NB4 (cell line): Measurements from ENCODE around the gene RRP1.

Experiments
- TF ChIP-seq, protein P1 (sequence below): IDR thresholded peaks from 2 replicates; pipeline ENCODE4 v1.6.1; 2011; ENCODE audit warnings: low read depth, low read length
- TF ChIP-seq, protein P2 (sequence below): IDR thresholded peaks from one replicate; pipeline ENCODE4 v1.5.1; 2012; ENCODE audit warnings: low read depth, low read length

- TF ChIP-seq, protein P1, sequence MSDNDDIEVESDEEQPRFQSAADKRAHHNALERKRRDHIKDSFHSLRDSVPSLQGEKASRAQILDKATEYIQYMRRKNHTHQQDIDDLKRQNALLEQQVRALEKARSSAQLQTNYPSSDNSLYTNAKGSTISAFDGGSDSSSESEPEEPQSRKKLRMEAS = no peak
- TF ChIP-seq, protein P2, sequence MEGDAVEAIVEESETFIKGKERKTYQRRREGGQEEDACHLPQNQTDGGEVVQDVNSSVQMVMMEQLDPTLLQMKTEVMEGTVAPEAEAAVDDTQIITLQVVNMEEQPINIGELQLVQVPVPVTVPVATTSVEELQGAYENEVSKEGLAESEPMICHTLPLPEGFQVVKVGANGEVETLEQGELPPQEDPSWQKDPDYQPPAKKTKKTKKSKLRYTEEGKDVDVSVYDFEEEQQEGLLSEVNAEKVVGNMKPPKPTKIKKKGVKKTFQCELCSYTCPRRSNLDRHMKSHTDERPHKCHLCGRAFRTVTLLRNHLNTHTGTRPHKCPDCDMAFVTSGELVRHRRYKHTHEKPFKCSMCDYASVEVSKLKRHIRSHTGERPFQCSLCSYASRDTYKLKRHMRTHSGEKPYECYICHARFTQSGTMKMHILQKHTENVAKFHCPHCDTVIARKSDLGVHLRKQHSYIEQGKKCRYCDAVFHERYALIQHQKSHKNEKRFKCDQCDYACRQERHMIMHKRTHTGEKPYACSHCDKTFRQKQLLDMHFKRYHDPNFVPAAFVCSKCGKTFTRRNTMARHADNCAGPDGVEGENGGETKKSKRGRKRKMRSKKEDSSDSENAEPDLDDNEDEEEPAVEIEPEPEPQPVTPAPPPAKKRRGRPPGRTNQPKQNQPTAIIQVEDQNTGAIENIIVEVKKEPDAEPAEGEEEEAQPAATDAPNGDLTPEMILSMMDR = no peak
These were observed 10.7 kb downstream of the RRP1 start for GRCh38 chr21:43800124-43800523.
